ENCODE measurements around the gene SETBP1.
A peak's percentile ranks its signal among the peaks of the same experiment; 100 is the strongest.

The SETBP1 gene

GRCh38 chr18:44998360-44998759 lies 317.7 kb downstream of the SETBP1 start:
- no peak for DNase-seq

- DNase-seq = no peak
These were observed 323.9 kb downstream of the SETBP1 start for GRCh38 chr18:45004546-45005080.

- no peak for DNase-seq
These were observed 326.2 kb downstream of the SETBP1 start for GRCh38 chr18:45006934-45007333.

GRCh38 chr18:45007531-45007930 lies 326.8 kb downstream of the SETBP1 start:
- no peak for DNase-seq

GRCh38 chr18:45008694-45009413 lies 328.2 kb downstream of the SETBP1 start:
- DNase-seq = no peak

- DNase-seq = no peak
These were observed 329.1 kb downstream of the SETBP1 start for GRCh38 chr18:45009756-45010155.

GRCh38 chr18:45012286-45012685 lies 331.6 kb downstream of the SETBP1 start:
- DNase-seq = no peak

- no peak for DNase-seq
These were observed 333.4 kb downstream of the SETBP1 start for GRCh38 chr18:45014047-45014501.

GRCh38 chr18:45015788-45016128 lies 335.1 kb downstream of the SETBP1 start:
- DNase-seq = no peak

GRCh38 chr18:45019469-45019868 lies 338.8 kb downstream of the SETBP1 start:
- DNase-seq = no peak

- DNase-seq = no peak
These were observed 342.8 kb downstream of the SETBP1 start for GRCh38 chr18:45023519-45023918.

- DNase-seq = no peak
These were observed 343.8 kb downstream of the SETBP1 start for GRCh38 chr18:45024357-45025088.

- DNase-seq = no peak
These were observed 344.4 kb downstream of the SETBP1 start for GRCh38 chr18:45025089-45025450.

- peak; percentile 2 for DNase-seq
These were observed 345.5 kb downstream of the SETBP1 start for GRCh38 chr18:45026162-45026561.

- no peak for DNase-seq
These were observed 353.5 kb downstream of the SETBP1 start for GRCh38 chr18:45034179-45034578.

GRCh38 chr18:45037618-45038017 lies 356.9 kb downstream of the SETBP1 start:
- no peak for DNase-seq

GRCh38 chr18:45039376-45039775 lies 358.7 kb downstream of the SETBP1 start:
- no peak for DNase-seq

GRCh38 chr18:45040879-45041278 lies 360.2 kb downstream of the SETBP1 start:
- DNase-seq = no peak

- no peak for DNase-seq
These were observed 364.1 kb downstream of the SETBP1 start for GRCh38 chr18:45044787-45045186.

- no peak for DNase-seq
These were observed 365.5 kb downstream of the SETBP1 start for GRCh38 chr18:45046228-45046627.

GRCh38 chr18:45046961-45047360 lies 366.3 kb downstream of the SETBP1 start:
- no peak for DNase-seq

GRCh38 chr18:45049578-45050319 lies 369.1 kb downstream of the SETBP1 start:
- DNase-seq = no peak
